Measurements from ENCODE around the gene ARHGAP10.

ARHGAP10 gene

DNA sequence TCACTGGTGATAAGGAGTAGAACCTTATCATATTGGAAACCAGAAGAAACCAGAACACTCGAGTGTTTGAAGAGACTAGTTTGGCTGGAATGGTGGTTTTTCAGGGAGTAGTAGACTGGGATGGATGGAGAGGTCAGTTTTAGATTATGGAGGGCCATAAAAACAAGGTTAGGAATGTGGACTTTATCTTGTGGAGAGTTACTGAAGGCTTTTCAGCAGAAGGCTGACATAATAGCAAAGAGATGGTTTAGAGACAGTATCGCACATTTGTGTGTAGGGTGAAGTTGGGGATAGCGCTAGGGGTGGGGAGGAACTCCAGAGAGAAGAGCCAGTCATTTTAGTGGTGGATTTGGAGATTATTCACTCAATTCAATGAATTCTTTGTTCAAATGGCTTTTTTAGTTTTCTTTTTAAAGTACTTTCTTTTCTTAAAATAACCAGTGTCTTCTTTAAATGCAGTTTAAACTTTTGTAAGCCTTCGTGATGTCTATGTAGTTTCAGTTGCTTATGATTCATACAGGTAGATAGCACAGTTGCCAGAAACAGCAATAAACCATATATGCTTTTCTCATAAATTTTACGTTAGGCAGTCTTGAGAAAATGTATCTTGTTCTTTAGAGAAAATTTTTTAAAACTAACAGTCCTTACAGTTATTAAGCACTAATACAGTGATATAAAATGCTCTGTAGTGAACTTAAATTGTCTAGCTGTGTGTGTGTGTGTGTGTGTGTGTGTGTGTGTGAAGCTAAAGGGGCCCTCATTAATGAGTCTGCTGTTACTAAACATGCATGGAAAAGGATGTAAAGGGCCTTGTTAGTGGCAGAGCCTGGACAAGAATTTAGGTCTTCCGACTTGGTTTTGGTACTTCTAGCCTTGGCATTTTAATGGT is 3.8 kb downstream of the ARHGAP10 start:
- H3K36me3 ChIP-seq (ENCODE audit: control insufficient read depth, low read length): no peaks in the 10 kb centered on the region
- H3K9me2 ChIP-seq (replicated peaks; ENCODE audit: control insufficient read depth, low read length): no peaks in the 10 kb centered on the region
- H3K79me2 ChIP-seq (ENCODE audit: control insufficient read depth, low read length): no peaks in the 10 kb centered on the region; the same call in 1 of the 2 replicates
- no peaks in the 10 kb centered on the region for H3K9me3 ChIP-seq (ENCODE audit: control insufficient read depth, insufficient read depth, low read length)
- peaks cover 21% of the 10 kb centered on the region for H3K4me1 ChIP-seq (ENCODE audit: control insufficient read depth, low read length)
- no peak overlapping the region for H3K4me3 ChIP-seq (ENCODE audit: low read length)
- peaks cover 31% of the 10 kb centered on the region for H3K27me3 ChIP-seq (ENCODE audit: control insufficient read depth, low read length)
- H4K20me1 ChIP-seq (ENCODE audit: control insufficient read depth, insufficient read depth, low read depth, low read length): no peaks in the 10 kb centered on the region
- no peak overlapping the region for H3K4me2 ChIP-seq (ENCODE audit: low read length)
- H3F3A ChIP-seq (ENCODE audit: control insufficient read depth, insufficient read depth): 0 out of 2 replicates have a peak, but pooled peaks cover 4% of the 10 kb centered on the region
- TF ChIP-seq CTCF (IDR thresholded peaks at IDR 0.05; ENCODE audit: low read depth, low read length, poor library complexity, severe bottlenecking): no peak
- no peak for TF ChIP-seq EZH2phosphoT487 (IDR thresholded peaks at IDR 0.05; ENCODE audit: borderline replicate concordance, low read length)
- no peak overlapping the region for H3K27ac ChIP-seq (ENCODE audit: low read depth, low read length)

DNA sequence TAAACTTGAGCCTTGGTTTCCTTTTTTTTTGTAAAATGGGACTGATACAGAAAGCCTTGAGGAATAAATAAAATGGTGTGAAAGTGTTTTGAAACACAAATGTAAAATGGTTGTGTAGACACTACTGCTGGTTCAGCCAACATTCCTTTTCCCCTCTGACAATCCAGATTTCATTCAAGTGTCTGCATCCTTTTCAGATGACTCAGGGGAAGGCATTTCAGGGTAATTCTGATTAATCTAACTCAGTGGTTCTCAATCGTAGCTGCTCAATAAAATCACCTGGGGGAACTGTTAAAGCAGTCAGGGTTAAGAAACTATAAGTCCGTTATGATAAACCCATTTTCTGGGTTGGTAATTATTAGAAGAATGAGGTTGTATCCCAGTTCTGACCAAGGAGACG is 4.6 kb downstream of the ARHGAP10 start:
- TF ChIP-seq CTCF (IDR thresholded peaks at IDR 0.05; ENCODE audit: low read depth, low read length, poor library complexity, severe bottlenecking): no peak
- no peak for TF ChIP-seq EZH2phosphoT487 (IDR thresholded peaks at IDR 0.05; ENCODE audit: borderline replicate concordance, low read length)
- Histone ChIP-seq H3K36me3 (ENCODE audit: control insufficient read depth, low read length) (no peaks in the 10 kb centered on the region), H3K4me3 (ENCODE audit: low read length) (no peak overlapping the region), H3K9me3 (ENCODE audit: control insufficient read depth, insufficient read depth, low read length) (no peaks in the 10 kb centered on the region), H3K79me2 (ENCODE audit: control insufficient read depth, low read length) (no peaks in the 10 kb centered on the region; the same call in 1 of the 2 replicates), H3K27me3 (ENCODE audit: control insufficient read depth, low read length) (peaks cover 24% of the 10 kb centered on the region), H3K4me2 (ENCODE audit: low read length) (no peak overlapping the region), H4K20me1 (ENCODE audit: control insufficient read depth, insufficient read depth, low read depth, low read length) (no peaks in the 10 kb centered on the region), H3K9me2 (replicated peaks; ENCODE audit: control insufficient read depth, low read length) (no peaks in the 10 kb centered on the region), H3K27ac (ENCODE audit: low read depth, low read length) (no peak overlapping the region), H3K4me1 (ENCODE audit: control insufficient read depth, low read length) (peaks cover 15% of the 10 kb centered on the region), H3F3A (ENCODE audit: control insufficient read depth, insufficient read depth) (0 out of 2 replicates have a peak, but pooled peaks cover 4% of the 10 kb centered on the region)

- H3K27ac ChIP-seq (ENCODE audit: low read depth, low read length): no peak overlapping the region
- H4K20me1 ChIP-seq (ENCODE audit: control insufficient read depth, insufficient read depth, low read depth, low read length): no peaks in the 10 kb centered on the region
- H3K4me1 ChIP-seq (ENCODE audit: control insufficient read depth, low read length): peaks cover 12% of the 10 kb centered on the region
- no peak for TF ChIP-seq EZH2phosphoT487 (IDR thresholded peaks at IDR 0.05; ENCODE audit: borderline replicate concordance, low read length)
- TF ChIP-seq CTCF (IDR thresholded peaks at IDR 0.05; ENCODE audit: low read depth, low read length, poor library complexity, severe bottlenecking): no peak
- no peaks in the 10 kb centered on the region for H3K9me2 ChIP-seq (replicated peaks; ENCODE audit: control insufficient read depth, low read length)
- H3K4me3 ChIP-seq (ENCODE audit: low read length): no peak overlapping the region
- H3K27me3 ChIP-seq (ENCODE audit: control insufficient read depth, low read length): peaks cover 19% of the 10 kb centered on the region
- no peaks in the 10 kb centered on the region for H3K9me3 ChIP-seq (ENCODE audit: control insufficient read depth, insufficient read depth, low read length)
- H3K4me2 ChIP-seq (ENCODE audit: low read length): no peak overlapping the region
- no peaks in the 10 kb centered on the region; the same call in 1 of the 2 replicates for H3K79me2 ChIP-seq (ENCODE audit: control insufficient read depth, low read length)
- H3F3A ChIP-seq (ENCODE audit: control insufficient read depth, insufficient read depth): 0 out of 2 replicates have a peak, but pooled peaks cover 4% of the 10 kb centered on the region
- no peaks in the 10 kb centered on the region for H3K36me3 ChIP-seq (ENCODE audit: control insufficient read depth, low read length)
Observed at GRCh38 chr4:147737623-147738022, 5.7 kb downstream of the ARHGAP10 start.
